Peyer's patch (tissue), 4 donors: ENCODE results near the gene FARSB.

ENCODE experiments used
- CTCF ChIP-seq, 6 experiments: fragments of 450-650 bp in 4 of 6; fragments of 200-600 bp in 2 of 6; sonication (generic) in 1 of 6; IDR thresholded peaks; one replicate each; pipeline ENCODE4 v1.5.1; 2017 to 2019; ENCODE audit warnings: antibody characterized with exemption in 6 of 6, mild to moderate bottlenecking in 3 of 6, moderate library complexity in 1 of 6
- POLR2A ChIP-seq, 2 donors: fragments of 450-650 bp; IDR thresholded peaks; one replicate each; pipeline ENCODE4 v1.5.1; 2017; ENCODE audit warnings: antibody characterized with exemption in 2 of 2, mild to moderate bottlenecking in 2 of 2, moderate library complexity in 2 of 2

DNA sequence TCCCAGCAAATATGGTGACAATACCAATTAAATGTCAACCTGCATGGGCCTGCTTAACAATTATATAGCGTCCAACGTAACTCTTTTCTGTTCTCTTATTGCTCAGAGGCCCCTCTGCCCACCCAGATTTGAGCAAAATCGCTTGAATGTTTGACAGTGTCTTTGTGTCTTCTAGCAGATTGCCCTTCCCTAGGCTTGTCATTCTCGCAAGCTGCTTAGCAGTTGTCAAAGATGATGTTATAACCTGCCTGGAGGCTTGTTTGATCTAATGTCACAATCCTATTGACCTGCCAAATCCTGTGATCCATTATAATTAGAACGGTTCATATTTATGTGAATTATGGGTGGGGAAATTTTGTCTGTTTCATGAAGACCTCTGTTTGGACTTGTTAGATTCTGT is 108.8 kb downstream of the FARSB start:
- TF ChIP-seq CTCF (IDR thresholded peaks at IDR 0.05) = no peak
- TF ChIP-seq POLR2A (IDR thresholded peaks at IDR 0.05) = no peak
